SK-N-SH (cell line): ENCODE measurements around the gene TPP1.

Source experiments
- CHD2 ChIP-seq: fragments of 150-350 bp; IDR thresholded peaks from 2 replicates; pipeline ENCODE4 v1.6.1; 2018; ENCODE audit warnings: low read length; ENCODE audit not compliant: partially characterized antibody
- CTCF ChIP-seq: fragments of 200-600 bp; sonication (generic); IDR thresholded peaks from 2 replicates; pipeline ENCODE4 v1.6.1; 2017; ENCODE audit warnings: antibody characterized with exemption, mild to moderate bottlenecking, moderate library complexity
- PBX3 ChIP-seq: IDR thresholded peaks from 2 replicates; pipeline ENCODE4; 2012
- RAD21 ChIP-seq: IDR thresholded peaks from 2 replicates; pipeline ENCODE4 v1.6.1; 2012; ENCODE audit warnings: mild to moderate bottlenecking, low read length
- REST ChIP-seq: IDR thresholded peaks from 2 replicates; pipeline ENCODE4 v1.6.1; 2012; ENCODE audit warnings: mild to moderate bottlenecking, low read depth, low read length, moderate library complexity
- RXRA ChIP-seq: IDR thresholded peaks from 2 replicates; pipeline ENCODE4 v1.4.0; 2012; ENCODE audit warnings: low read depth, mild to moderate bottlenecking, borderline replicate concordance
- SIN3A ChIP-seq: IDR thresholded peaks from 2 replicates; pipeline ENCODE4 v1.6.1; 2012; ENCODE audit warnings: low read depth, mild to moderate bottlenecking, low read length, moderate library complexity, borderline replicate concordance
- SMC3 ChIP-seq: IDR thresholded peaks from 2 replicates; pipeline ENCODE4 v1.6.1; 2012; ENCODE audit warnings: low read depth, low read length, improper control_type of control experiment
- TAF1 ChIP-seq: IDR thresholded peaks from 2 replicates; pipeline ENCODE4 v1.6.1; 2012; ENCODE audit warnings: low read depth, mild to moderate bottlenecking, low read length, moderate library complexity, borderline replicate concordance
- TCF12 ChIP-seq: IDR thresholded peaks from 2 replicates; pipeline ENCODE4 v1.4.0; 2012
- USF1 ChIP-seq: IDR thresholded peaks from 2 replicates; pipeline ENCODE4 v1.4.0; 2012; ENCODE audit warnings: low read depth, borderline replicate concordance
- YY1 ChIP-seq: IDR thresholded peaks from 2 replicates; pipeline ENCODE4 v1.4.0; 2012; ENCODE audit warnings: low read depth, mild to moderate bottlenecking

DNA sequence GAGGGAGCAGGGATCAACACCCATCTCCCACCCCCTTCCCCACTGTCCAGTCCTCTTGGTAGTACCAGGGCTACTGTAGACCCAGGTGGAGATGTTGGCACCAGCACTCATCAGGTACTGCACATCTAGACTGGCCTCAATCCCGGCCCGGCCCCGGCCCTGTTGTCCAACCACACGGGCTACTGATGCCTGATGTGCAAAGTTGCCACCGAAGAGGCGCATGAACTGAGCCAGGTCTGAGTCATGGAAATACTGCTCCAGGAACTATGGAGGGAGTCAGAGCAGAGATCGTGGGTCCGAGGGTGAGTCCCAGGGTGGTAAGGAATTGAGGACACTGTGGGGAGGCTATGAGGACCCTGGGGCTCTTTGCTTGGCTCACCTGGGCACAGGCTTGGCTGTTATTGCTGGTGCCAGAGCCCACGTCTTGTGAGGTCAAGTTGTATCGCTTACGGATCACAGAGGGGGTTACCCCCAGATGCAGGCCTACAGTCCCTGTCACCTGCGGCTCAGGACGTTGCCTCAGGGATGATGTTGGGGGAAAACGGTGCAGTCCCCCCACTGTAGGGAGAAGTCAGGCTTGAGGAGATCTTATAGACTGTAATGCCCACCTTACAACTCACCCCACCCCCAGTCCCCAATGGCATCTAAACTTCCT lies 2.5 kb downstream of the TPP1 start:
- TF ChIP-seq SIN3A = no peak
- no peak for TF ChIP-seq CTCF
- TF ChIP-seq TCF12 = no peak
- TF ChIP-seq CHD2 = no peak
- no peak for TF ChIP-seq USF1
- TF ChIP-seq PBX3 = no peak
- no peak for TF ChIP-seq SMC3
- no peak for TF ChIP-seq RXRA
- TF ChIP-seq YY1 = no peak
- TF ChIP-seq RAD21 = no peak
- TF ChIP-seq REST = no peak
- no peak for TF ChIP-seq TAF1
